Fibroblast of lung (primary cell): ENCODE results near the gene LHFPL2.

Experiments used
- CTCF ChIP-seq, 2 donors: IDR thresholded peaks in 1 of 2; conservative IDR thresholded peaks in 1 of 2; 1 replicate in 1 of 2; 2 replicates in 1 of 2; pipeline ENCODE4 v1.5.1; 2011 to 2012; ENCODE audit warnings: low read length in 2 of 2, control low read depth in 1 of 2, inconsistent platforms in 1 of 2, low read depth in 1 of 2, mild to moderate bottlenecking in 1 of 2
- EZH2 ChIP-seq: IDR thresholded peaks from 2 replicates; pipeline ENCODE4 v1.5.1; 2012; ENCODE audit warnings: low read length, control low read depth, mild to moderate bottlenecking; ENCODE audit errors: missing control alignments

- TF ChIP-seq CTCF (conservative IDR thresholded peaks at IDR 0.05 in 1 of 2, IDR thresholded peaks at IDR 0.05 in 1 of 2; ENCODE audit: low read depth in 1 of 2, low read length in 2 of 2) (no peak), EZH2 (no peak)
These were observed 199.5 kb downstream of the LHFPL2 start for GRCh38 chr5:78449103-78449502.
